HG03196 (cell line): ENCODE data around the gene BDNF.

Experiments used
- ATAC-seq: cut with Tn5 transposase; IDR thresholded peaks from one replicate; pipeline ENCODE4 v1.9.1; 2021; ENCODE audit not compliant: unreplicated experiment

BDNF gene

GRCh38 chr11:27626938-27627586 lies 73.2 kb downstream of the BDNF start:
- no peak for ATAC-seq

DNA sequence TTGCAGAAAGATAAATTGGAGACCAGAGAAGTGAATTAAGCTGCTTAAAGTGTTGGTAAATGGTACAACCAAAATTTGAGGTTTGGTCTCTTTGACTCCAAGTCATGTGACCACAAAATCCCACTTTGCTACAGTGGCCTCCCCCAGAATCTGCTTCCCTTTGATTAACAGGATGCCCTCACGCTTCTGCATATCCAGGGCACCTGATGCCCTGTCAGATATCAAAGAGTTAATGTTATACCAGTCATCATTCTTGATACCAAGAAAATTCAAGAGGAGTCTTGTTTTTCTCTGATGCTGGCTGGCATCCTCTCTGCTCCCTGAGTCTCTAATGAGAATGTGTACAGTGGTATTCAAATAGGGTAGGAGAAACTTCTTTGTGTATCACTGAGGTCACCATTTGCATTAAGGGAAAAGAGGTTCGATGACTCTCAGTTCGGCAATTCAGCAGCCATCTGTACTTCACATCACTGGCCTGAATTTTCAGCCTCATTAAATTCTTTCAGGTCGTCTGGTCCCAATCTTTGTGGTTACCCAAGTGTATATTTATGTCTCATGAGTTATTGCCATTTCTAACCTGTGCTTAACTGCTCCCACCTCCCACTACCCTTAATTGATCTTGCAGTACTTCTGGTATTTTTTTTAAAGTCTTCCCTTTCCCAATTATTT lies 73.9 kb downstream of the BDNF start:
- ATAC-seq: no peak

GRCh38 chr11:27625347-27625912 lies 74.8 kb downstream of the BDNF start:
- ATAC-seq: no peak

- no peak for ATAC-seq
Measured at GRCh38 chr11:27623945-27624523, 76.2 kb downstream of the BDNF start.

- no peak for ATAC-seq
Measured at GRCh38 chr11:27622541-27623300, 77.5 kb downstream of the BDNF start.

DNA sequence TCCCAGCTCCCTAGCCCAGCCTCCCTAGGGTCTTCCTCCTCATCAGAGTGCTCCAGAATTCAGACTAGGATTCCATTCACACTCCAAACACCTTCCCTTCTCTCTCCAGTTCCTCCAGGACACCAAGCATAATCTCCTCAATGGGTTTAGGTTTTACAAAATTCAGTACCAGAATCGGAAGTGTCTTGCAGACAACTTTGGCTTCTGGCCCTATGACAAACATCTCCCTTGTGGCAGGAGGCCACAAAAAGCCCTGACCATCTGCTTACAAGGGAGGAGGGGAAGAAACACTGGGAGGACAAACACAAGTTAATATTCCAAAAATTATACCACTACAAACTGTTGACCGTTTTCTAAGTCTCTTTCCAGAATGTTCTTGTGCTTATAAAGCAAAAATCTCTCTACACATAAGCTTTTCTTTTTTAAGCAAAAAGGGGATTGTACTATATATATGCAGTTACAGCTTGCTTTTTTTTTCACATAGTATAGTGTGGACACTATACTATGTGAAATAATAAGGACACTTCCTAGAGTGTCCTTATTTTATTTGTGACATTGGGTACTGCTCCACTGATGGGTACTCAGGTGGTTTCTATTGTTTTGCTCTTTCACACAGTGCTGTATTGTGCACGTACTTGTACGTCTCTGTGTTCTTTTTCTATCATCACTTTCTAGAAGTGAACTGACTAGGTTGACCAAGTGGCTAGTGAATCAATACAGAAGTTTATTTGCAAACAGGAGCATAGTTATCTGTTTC lies 78.7 kb downstream of the BDNF start:
- no peak for ATAC-seq

- ATAC-seq: no peak
Measured at GRCh38 chr11:27619763-27620335, 80.4 kb downstream of the BDNF start.

GRCh38 chr11:27619039-27619574 lies 81.1 kb downstream of the BDNF start:
- no peak for ATAC-seq

- ATAC-seq: no peak
Measured at GRCh38 chr11:27618281-27618915, 81.9 kb downstream of the BDNF start.

GRCh38 chr11:27616711-27617110 lies 83.5 kb downstream of the BDNF start:
- ATAC-seq: no peak

GRCh38 chr11:27615833-27616232 lies 84.4 kb downstream of the BDNF start:
- ATAC-seq: no peak

DNA sequence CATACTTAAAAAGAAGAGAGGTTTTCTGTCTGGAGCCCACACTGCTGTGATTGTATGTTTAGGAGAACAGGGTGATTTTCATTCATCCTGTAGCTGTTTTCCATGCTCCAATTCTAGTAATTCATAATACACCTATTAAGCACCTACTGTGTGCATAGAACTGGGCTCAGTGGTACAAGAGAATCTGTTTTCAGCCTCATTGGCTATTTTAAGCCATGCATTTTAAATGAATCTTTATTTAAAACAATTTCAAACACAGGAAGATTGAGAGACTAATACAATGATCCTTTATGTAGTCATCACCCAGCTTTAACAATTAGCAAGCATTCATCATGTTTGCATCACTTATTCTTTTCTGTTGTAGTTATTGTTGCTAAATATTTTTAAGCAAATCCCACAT lies 86.2 kb downstream of the BDNF start:
- no peak for ATAC-seq

GRCh38 chr11:27612932-27613880 lies 87.0 kb downstream of the BDNF start:
- ATAC-seq: no peak

GRCh38 chr11:27611947-27612455 lies 88.3 kb downstream of the BDNF start:
- no peak for ATAC-seq

DNA sequence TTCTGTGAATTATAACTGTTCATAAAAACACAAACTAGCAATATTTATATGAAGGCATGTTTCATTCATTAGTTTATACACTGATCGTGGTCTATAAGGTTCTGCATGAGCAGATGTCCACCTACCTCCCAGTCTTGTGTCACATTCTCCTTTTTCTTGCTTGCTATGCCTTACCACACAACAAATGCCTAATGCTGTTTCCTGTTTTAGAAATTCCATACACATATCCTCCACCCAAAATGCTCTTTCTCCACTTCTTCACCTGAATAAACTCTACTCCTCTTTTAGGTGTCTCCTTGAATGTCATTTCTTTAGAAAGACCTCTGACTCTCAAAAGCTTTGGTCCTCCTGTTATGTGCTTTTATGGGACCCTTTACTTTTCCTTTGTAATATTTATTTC lies 88.9 kb downstream of the BDNF start:
- no peak for ATAC-seq

DNA sequence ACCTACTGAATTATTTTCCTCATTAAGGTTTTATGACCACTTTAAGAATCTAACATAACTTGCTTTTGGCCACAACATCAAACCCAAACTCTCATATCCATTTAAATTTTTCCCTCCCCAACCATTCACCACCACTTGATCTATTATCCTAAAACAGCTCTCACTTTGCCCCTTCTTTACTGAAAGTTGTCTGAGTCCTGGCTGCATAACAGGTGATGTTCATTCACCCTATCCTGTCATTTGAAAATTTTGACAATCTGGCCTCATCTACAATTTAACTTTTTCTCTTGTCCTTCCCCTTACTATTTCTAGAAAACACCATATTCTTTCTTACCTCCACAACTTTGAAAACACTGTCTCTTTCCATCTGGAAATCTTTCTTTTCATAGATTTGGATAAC lies 89.3 kb downstream of the BDNF start:
- ATAC-seq: no peak

- no peak for ATAC-seq
Measured at GRCh38 chr11:27610280-27610679, 90.0 kb downstream of the BDNF start.

DNA sequence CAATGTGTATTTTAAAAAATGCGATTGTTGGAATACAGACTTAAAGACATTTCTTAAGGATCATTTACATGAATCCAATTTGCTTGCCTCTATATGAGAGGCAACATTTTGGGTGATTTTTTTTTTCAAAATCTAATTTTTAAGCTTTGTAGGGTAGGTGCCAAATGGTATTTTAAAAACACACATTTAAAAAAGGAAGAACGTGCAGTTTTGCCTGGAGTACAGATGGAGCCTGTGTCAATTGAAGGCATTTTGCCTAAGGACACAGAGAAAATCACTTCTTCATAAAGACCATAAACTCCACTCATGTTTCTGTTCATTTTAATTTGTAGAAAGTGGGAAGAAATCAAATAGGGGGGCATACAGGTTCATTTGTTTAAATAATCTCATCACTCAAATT lies 91.3 kb downstream of the BDNF start:
- no peak for ATAC-seq
